ENCODE data around the gene ANAPC4.

DNA sequence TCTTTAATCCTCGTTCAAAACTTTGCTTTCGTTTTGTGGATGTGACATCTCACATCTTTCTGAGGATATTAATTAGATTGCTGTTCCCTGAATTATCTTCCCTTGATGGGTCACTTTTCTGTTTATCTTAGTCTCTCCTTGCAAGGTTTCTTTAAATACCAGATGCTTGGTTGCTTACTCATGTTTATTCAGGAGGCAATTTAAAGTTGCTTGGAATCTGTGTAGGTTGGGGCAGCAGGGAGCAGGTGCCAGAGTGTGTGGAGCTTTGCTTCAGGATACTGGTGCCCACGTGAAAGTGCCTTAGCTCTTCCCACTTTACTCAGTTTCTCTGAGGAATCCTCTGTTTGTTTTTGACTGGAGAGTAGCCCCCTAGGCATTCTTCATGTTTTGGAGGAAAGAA, 24.0 kb downstream of the ANAPC4 start:
- TF ChIP-seq, protein P1, sequence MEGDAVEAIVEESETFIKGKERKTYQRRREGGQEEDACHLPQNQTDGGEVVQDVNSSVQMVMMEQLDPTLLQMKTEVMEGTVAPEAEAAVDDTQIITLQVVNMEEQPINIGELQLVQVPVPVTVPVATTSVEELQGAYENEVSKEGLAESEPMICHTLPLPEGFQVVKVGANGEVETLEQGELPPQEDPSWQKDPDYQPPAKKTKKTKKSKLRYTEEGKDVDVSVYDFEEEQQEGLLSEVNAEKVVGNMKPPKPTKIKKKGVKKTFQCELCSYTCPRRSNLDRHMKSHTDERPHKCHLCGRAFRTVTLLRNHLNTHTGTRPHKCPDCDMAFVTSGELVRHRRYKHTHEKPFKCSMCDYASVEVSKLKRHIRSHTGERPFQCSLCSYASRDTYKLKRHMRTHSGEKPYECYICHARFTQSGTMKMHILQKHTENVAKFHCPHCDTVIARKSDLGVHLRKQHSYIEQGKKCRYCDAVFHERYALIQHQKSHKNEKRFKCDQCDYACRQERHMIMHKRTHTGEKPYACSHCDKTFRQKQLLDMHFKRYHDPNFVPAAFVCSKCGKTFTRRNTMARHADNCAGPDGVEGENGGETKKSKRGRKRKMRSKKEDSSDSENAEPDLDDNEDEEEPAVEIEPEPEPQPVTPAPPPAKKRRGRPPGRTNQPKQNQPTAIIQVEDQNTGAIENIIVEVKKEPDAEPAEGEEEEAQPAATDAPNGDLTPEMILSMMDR (IDR thresholded peaks at IDR 0.05; ENCODE audit: control extremely low read depth in 1 of 3, insufficient read depth in 1 of 3, low read depth in 1 of 3, low read length in 3 of 3), result no peak
- TF ChIP-seq POLR2A (IDR thresholded peaks at IDR 0.05; ENCODE audit: control extremely low read depth in 1 of 2, low read depth in 2 of 2, low read length in 2 of 2), result no peak
- no peak for TF ChIP-seq RAD21 (IDR thresholded peaks at IDR 0.05 in 1 of 2, conservative IDR thresholded peaks at IDR 0.05 in 1 of 2; ENCODE audit: low read depth in 2 of 2, low read length in 2 of 2)
- no peak for TF ChIP-seq CHD2 (IDR thresholded peaks at IDR 0.05; ENCODE audit: low read length)
- TF ChIP-seq HDAC2 (IDR thresholded peaks at IDR 0.05; ENCODE audit: borderline replicate concordance in 1 of 2, low read depth in 2 of 2, low read length in 2 of 2), result no peak
- TF ChIP-seq ZNF274 (IDR thresholded peaks at IDR 0.05; ENCODE audit: borderline replicate concordance, extremely low read depth, low read length), result no peak
- TF ChIP-seq YY1 (IDR thresholded peaks at IDR 0.05; ENCODE audit: low read depth, low read length), result no peak
- no peak for TF ChIP-seq MAFK (IDR thresholded peaks at IDR 0.05; ENCODE audit: low read depth, low read length)
- TF ChIP-seq CEBPB (IDR thresholded peaks at IDR 0.05; ENCODE audit: low read depth, low read length), result no peak
- TF ChIP-seq SP2 (IDR thresholded peaks at IDR 0.05; ENCODE audit: low read length), result no peak
- TF ChIP-seq POLR2AphosphoS5 (IDR thresholded peaks at IDR 0.05; ENCODE audit: low read depth, low read length), result no peak

Measured in H1 (cell line).